Epithelial cell of esophagus (primary cell): ENCODE measurements around the gene HOXA6.

Experiments used
- DNase-seq: peaks from one replicate; pipeline ENCODE4 v3.0.0; 2010; ENCODE audit warnings: low read depth
- H3K4me3 ChIP-seq: 2 replicates; pipeline ENCODE4 v1.5.1; 2011; ENCODE audit warnings: mild to moderate bottlenecking, low read length, control low read depth
- TF ChIP-seq, protein P1 (sequence below): IDR thresholded peaks from 2 replicates; pipeline ENCODE4 v1.5.1; 2011; ENCODE audit warnings: low read depth, mild to moderate bottlenecking, low read length, control low read depth, inconsistent platforms; ENCODE audit not compliant: insufficient read depth; ENCODE audit errors: missing control alignments

The HOXA6 gene

GRCh38 chr7:27142580-27143022 is 5.0 kb downstream of the HOXA6 start:
- DNase-seq: no peak
- TF ChIP-seq, protein P1, sequence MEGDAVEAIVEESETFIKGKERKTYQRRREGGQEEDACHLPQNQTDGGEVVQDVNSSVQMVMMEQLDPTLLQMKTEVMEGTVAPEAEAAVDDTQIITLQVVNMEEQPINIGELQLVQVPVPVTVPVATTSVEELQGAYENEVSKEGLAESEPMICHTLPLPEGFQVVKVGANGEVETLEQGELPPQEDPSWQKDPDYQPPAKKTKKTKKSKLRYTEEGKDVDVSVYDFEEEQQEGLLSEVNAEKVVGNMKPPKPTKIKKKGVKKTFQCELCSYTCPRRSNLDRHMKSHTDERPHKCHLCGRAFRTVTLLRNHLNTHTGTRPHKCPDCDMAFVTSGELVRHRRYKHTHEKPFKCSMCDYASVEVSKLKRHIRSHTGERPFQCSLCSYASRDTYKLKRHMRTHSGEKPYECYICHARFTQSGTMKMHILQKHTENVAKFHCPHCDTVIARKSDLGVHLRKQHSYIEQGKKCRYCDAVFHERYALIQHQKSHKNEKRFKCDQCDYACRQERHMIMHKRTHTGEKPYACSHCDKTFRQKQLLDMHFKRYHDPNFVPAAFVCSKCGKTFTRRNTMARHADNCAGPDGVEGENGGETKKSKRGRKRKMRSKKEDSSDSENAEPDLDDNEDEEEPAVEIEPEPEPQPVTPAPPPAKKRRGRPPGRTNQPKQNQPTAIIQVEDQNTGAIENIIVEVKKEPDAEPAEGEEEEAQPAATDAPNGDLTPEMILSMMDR: no peak
- H3K4me3 ChIP-seq: peak overlapping the region; percentile 53

GRCh38 chr7:27141923-27142579 is 5.5 kb downstream of the HOXA6 start:
- DNase-seq: no peak
- TF ChIP-seq, protein P1: no peak
- H3K4me3 ChIP-seq: peak overlapping the region; percentile 53

GRCh38 chr7:27141137-27141922 is 6.2 kb downstream of the HOXA6 start:
- H3K4me3 ChIP-seq: no peak overlapping the region
- TF ChIP-seq, protein P1: no peak
- DNase-seq: no peak

DNA sequence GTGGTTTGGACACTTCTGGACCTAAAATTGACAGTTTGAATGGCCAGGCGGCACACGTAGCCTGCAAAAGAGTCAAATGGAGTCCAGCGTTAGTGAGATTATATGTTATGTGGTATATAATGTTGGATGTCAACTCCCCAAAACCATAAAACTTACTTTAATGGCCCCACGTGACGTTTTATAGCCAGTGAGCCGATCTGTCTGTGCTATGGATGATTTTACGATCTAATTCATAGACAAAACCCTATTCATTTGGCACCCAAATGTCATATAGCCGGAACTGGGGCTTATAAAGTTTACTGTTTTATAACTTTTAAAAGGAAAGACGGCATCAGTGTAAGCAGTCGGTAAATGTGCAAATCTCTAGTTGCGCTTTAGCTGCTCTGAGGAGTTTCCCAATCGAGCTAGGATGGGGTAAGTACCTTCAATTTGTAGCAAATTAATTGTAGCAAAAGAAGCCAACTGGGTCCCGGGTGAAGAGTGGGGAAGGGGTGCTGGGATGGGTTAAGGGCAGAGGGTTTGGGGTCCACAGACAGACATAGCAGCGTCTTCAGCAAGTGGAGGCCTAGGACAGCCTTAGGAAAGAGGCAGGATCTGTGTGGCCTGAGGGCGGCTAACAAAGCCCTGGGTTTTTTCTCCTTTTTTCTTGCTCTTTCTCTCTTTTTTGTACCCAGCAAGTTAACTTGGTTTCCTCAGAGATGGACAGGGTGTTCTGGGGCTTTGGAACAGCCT is 7.3 kb downstream of the HOXA6 start:
- TF ChIP-seq, protein P1: no peak
- DNase-seq: no peak
- no peak overlapping the region for H3K4me3 ChIP-seq

- TF ChIP-seq, protein P1: no peak
- no peak overlapping the region for H3K4me3 ChIP-seq
- DNase-seq: no peak
Observed at GRCh38 chr7:27139334-27140125, 8.0 kb downstream of the HOXA6 start.

DNA sequence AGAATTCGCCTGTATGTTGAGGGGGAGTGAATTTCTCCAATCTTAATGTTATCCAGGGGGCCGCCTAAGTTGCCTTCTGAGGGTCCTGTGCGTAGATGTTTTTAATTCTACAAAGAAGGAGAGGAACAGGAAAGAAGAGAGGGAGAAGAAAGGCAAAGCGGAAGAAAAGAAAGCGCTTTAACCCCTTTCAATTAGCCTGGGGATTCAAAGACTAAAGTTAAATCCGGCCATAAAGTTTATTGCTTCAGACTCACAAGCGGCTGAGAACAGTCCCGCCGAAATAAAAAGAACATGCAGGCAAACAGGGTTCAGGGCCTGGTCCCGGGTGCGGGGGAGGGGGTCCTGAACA is 8.6 kb downstream of the HOXA6 start:
- no peak overlapping the region for H3K4me3 ChIP-seq
- no peak for DNase-seq
- TF ChIP-seq, protein P1: no peak
